Thoracic aorta (tissue), 2 donors: ENCODE results near the gene ASAP2. TPM values are rescaled to one million over a fixed set of nuclear protein-coding genes. Genes with fewer than 3 reads are reported as not detected.
A peak's percentile ranks its signal among the peaks of the same experiment; 100 is the strongest.
"Not testable (repeated sequence)": the region's sequence is repeated elsewhere in the genome, so short reads cannot be mapped to it uniquely, and the experiment has no call there.

ENCODE experiments used
- ATAC-seq: fragments of 150-250 bp; one replicate; pipeline ENCODE4 v1.8.0; 2017; ENCODE audit warnings: low read depth; ENCODE audit not compliant: insufficient number of reproducible peaks, low FRiP score
- DNase-seq: peaks from one replicate; pipeline ENCODE4 v3.0.0-alpha.2; 2020; ENCODE audit warnings: low spot score
- H3K27ac ChIP-seq, 2 donors: fragments of 200-600 bp; sonication (generic); 1 replicate in 1 of 2; 2 replicates in 1 of 2; pipeline ENCODE4 v1.5.1; 2016; ENCODE audit warnings: mild to moderate bottlenecking in 2 of 2, moderate library complexity in 2 of 2
- H3K27me3 ChIP-seq: fragments of 200-600 bp; sonication (generic); replicated peaks from 2 replicates; pipeline ENCODE4 v1.6.0; 2016; ENCODE audit warnings: mild to moderate bottlenecking; ENCODE audit not compliant: insufficient read depth
- H3K36me3 ChIP-seq: fragments of 200-600 bp; sonication (generic); one replicate; pipeline ENCODE4 v1.5.1; 2016
- H3K4me1 ChIP-seq, 2 donors: fragments of 200-600 bp; sonication (generic); 1 replicate in 1 of 2; 2 replicates in 1 of 2; pipeline versions ENCODE4 v1.5.1 to v1.6.0; 2016; ENCODE audit warnings: low read depth in 2 of 2, mild to moderate bottlenecking in 1 of 2; ENCODE audit not compliant: control insufficient read depth in 1 of 2
- H3K4me3 ChIP-seq: fragments of 200-600 bp; sonication (generic); 2 replicates; pipeline ENCODE4 v1.5.1; 2016; ENCODE audit warnings: mild to moderate bottlenecking
- H3K9me3 ChIP-seq: fragments of 200-600 bp; sonication (generic); 2 replicates; pipeline ENCODE4 v1.5.1; 2016
- total RNA-seq, 2 donors: library from RNA; depleted of rRNA; stranded (reverse); fragments of >200 nt; gene quantifications; one replicate each; pipeline versions ENCODE4 v1.1.0 to v1.2.3, GENCODE V29; 2016
- TF ChIP-seq, protein P1 (sequence below): fragments of 200-600 bp; sonication (generic); IDR thresholded peaks from one replicate; pipeline ENCODE4 v1.5.1; 2019; ENCODE audit warnings: antibody characterized with exemption

The ASAP2 gene
- total RNA-seq, 2 donors from 2014 or later = 58.1 to 102 TPM

- DNase-seq (no peak), ATAC-seq (no peak)
- Histone ChIP-seq H3K36me3 (no peaks in the 10 kb centered on the region), H3K9me3 (no peaks in the 10 kb centered on the region), H3K4me3 (peak overlapping the region; percentile 62), H3K27ac (peak overlapping the region; percentile 74 to 81), H3K4me1 (peaks cover 56 to 63% of the 10 kb centered on the region in 2 donors), H3K27me3 (no peaks in the 10 kb centered on the region)
- TF ChIP-seq, protein P1, sequence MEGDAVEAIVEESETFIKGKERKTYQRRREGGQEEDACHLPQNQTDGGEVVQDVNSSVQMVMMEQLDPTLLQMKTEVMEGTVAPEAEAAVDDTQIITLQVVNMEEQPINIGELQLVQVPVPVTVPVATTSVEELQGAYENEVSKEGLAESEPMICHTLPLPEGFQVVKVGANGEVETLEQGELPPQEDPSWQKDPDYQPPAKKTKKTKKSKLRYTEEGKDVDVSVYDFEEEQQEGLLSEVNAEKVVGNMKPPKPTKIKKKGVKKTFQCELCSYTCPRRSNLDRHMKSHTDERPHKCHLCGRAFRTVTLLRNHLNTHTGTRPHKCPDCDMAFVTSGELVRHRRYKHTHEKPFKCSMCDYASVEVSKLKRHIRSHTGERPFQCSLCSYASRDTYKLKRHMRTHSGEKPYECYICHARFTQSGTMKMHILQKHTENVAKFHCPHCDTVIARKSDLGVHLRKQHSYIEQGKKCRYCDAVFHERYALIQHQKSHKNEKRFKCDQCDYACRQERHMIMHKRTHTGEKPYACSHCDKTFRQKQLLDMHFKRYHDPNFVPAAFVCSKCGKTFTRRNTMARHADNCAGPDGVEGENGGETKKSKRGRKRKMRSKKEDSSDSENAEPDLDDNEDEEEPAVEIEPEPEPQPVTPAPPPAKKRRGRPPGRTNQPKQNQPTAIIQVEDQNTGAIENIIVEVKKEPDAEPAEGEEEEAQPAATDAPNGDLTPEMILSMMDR = no peak
Observed at GRCh38 chr2:9263428-9263827, 56.8 kb downstream of the ASAP2 start.

DNA sequence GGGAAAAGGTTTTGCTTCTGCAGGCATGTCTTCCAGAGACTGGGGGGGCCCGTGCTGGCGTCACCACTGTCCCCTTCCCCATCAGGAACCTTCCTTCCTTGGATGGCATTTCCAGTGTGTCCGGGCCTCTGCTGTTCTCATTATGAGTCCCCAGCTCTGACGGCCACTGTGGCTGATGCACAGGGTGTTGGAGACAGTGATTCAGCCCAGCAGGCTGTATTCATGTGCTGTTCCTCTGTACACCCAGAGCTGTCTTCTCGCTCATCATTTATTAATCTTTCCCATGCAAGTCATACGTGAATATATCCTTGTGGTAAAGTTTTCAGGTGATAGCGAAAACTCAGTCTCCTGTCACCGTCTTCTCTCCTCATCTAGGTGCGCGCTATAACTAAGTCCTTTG lies 57.7 kb downstream of the ASAP2 start:
- DNase-seq = no peak
- Histone ChIP-seq H3K36me3 (no peaks in the 10 kb centered on the region), H3K4me1 (peaks cover 49 to 54% of the 10 kb centered on the region in 2 donors), H3K4me3 (no peak overlapping the region), H3K9me3 (no peaks in the 10 kb centered on the region), H3K27me3 (no peaks in the 10 kb centered on the region), H3K27ac (peak overlapping the region in 1 of 2 donors; percentile 12)
- ATAC-seq = no peak
- TF ChIP-seq, protein P1 = no peak

- DNase-seq = no peak
- Histone ChIP-seq H3K9me3 (no peaks in the 10 kb centered on the region), H3K27ac (peak overlapping the region in 1 of 2 donors; percentile 19), H3K27me3 (no peaks in the 10 kb centered on the region), H3K36me3 (no peaks in the 10 kb centered on the region), H3K4me3 (no peak overlapping the region), H3K4me1 (peaks cover 25 to 30% of the 10 kb centered on the region in 2 donors)
- ATAC-seq = no peak
- TF ChIP-seq, protein P1 = no peak
Observed at GRCh38 chr2:9266711-9267110, 60.1 kb downstream of the ASAP2 start.

- peaks cover 21 to 24% of the 10 kb centered on the region in 2 donors for H3K4me1 ChIP-seq
- H3K27ac ChIP-seq, H3K36me3 ChIP-seq, H3K9me3 ChIP-seq, DNase-seq, H3K27me3 ChIP-seq, ATAC-seq, H3K4me3 ChIP-seq: not testable (repeated sequence)
Observed at GRCh38 chr2:9267286-9267685, 60.7 kb downstream of the ASAP2 start.

- H3K27me3 ChIP-seq = no peaks in the 10 kb centered on the region
- no peaks in the 10 kb centered on the region for H3K36me3 ChIP-seq
- TF ChIP-seq, protein P1 = no peak
- no peaks in the 10 kb centered on the region for H3K9me3 ChIP-seq
- H3K4me3 ChIP-seq = no peak overlapping the region
- DNase-seq = no peak
- no peak overlapping the region for H3K27ac ChIP-seq
- H3K4me1 ChIP-seq = peaks cover 12% of the 10 kb centered on the region in 2 donors
- no peak for ATAC-seq
Observed at GRCh38 chr2:9268301-9269080, 61.9 kb downstream of the ASAP2 start.
